ENCODE results near the gene ANXA11. TPM values are rescaled to one million over a fixed set of nuclear protein-coding genes. Genes with fewer than 3 reads are reported as not detected.

ANXA11 gene
- total RNA-seq, 4 donors from 2014 or later: 110 to 269 (median 238) TPM

DNA sequence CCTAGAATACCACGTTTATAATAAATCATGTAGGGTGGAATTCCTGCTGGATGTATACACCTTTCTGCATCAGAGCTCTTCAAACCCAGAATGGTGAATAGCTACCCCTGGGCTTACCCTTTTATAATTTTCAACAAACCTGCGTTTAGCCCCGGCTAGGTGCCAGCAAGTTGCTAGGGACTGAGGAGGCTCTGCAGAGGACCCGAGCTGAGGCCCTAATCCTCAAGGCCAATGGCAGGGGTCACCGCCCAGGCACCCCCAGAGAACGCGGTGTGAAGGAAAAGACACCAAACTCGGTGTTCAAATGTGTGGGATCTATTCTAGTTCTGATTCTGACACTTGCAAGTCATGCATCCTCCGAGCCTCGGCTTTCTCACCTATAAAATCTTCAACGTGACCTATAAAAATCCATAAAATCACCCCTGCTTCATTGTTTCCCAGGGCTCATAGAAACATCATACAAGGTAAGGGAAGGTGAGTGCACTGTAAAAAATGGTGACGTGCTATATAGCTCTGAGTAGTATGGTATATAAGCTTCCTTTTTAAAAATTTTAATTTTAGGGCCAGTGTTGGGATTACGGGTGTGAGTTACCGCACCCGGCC lies 2.5 kb upstream of the ANXA11 start:
- H3K36me3 ChIP-seq: no peaks in the 10 kb centered on the region
- peak overlapping the region; percentile 63 to 100 (median 99) for H3K27ac ChIP-seq
- H3K4me3 ChIP-seq: peak overlapping the region in 3 of 4 donors; percentile 25 to 52 (median 48)
- no peak for TF ChIP-seq POLR2A (IDR thresholded peaks at IDR 0.05)
- TF ChIP-seq, protein P1, sequence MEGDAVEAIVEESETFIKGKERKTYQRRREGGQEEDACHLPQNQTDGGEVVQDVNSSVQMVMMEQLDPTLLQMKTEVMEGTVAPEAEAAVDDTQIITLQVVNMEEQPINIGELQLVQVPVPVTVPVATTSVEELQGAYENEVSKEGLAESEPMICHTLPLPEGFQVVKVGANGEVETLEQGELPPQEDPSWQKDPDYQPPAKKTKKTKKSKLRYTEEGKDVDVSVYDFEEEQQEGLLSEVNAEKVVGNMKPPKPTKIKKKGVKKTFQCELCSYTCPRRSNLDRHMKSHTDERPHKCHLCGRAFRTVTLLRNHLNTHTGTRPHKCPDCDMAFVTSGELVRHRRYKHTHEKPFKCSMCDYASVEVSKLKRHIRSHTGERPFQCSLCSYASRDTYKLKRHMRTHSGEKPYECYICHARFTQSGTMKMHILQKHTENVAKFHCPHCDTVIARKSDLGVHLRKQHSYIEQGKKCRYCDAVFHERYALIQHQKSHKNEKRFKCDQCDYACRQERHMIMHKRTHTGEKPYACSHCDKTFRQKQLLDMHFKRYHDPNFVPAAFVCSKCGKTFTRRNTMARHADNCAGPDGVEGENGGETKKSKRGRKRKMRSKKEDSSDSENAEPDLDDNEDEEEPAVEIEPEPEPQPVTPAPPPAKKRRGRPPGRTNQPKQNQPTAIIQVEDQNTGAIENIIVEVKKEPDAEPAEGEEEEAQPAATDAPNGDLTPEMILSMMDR (IDR thresholded peaks at IDR 0.05): no peak
- H3K27me3 ChIP-seq: no peaks in the 10 kb centered on the region
- no peaks in the 10 kb centered on the region for H3K9me3 ChIP-seq
- peaks cover 0 to 24% (median 5%) of the 10 kb centered on the region in 4 donors for H3K4me1 ChIP-seq
- no peak for DNase-seq

DNA sequence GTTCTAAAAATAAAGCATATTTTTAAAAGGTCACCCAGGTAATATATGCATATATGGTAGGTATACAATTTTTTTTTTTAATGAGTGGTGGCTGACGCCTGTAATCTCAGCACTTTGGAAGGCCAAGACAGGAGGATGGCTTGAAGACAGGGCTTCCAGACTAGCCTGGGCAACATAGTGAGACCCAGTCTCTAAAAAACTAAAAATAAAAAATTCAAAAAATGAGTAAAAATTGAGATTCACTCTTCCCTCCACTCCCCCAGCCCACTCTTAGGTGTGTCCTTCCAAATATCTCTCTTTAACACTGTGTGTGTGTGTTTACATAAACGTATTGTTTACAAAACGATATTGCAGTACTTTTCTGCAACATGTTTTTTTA lies 929 bp upstream of the ANXA11 start:
- no peak for DNase-seq
- Histone ChIP-seq H3K4me3 (peak overlapping the region in 1 of 4 donors; percentile 85), H3K4me1 (peaks cover 0 to 40% (median 17%) of the 10 kb centered on the region in 4 donors), H3K27me3 (no peaks in the 10 kb centered on the region), H3K27ac (peak overlapping the region; percentile 99 to 100 (median 99)), H3K9me3 (no peaks in the 10 kb centered on the region), H3K36me3 (no peaks in the 10 kb centered on the region)
- no peak for TF ChIP-seq POLR2A (IDR thresholded peaks at IDR 0.05)
- TF ChIP-seq, protein P1 (IDR thresholded peaks at IDR 0.05): no peak

DNA sequence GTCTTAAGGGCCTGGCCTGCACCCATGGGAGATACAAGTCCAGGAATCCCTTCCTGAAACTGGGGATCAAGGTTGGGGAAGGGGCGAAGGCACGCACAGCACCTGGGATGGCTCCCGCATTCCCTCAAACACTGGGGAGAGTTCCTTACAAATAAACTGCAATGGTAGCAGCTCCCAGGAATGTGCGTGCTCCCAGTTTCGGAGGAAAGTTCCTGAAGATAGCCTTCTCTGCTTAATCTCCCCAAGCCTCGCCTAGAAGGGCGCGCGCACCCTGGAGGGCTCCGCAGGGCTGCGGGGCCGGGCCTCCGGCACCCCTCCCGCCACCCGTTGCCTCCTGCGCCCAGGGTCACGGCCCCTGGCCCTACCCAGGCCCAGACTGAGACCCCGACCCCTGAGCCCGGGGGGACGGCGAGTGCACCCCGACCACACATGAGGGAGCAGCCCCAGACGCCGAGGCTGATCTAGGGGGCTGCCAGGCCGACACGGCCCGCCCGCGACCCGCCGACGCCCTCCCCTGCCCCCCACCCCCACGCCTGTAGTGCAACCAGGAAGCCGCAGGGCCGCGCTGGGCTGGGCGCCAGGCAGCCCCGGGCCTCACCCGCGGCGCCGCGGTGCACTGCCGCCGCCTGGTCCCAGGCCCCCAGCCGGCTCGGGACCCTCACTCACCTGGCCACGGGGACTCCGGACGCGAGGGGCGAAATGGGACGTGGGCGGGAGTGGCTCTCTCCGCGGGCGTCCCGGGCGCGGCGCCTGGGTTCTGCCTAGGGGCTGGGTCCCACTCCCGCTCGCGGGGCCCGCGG lies 460 bp downstream of the ANXA11 start:
- no peaks in the 10 kb centered on the region for H3K9me3 ChIP-seq
- H3K36me3 ChIP-seq: no peaks in the 10 kb centered on the region
- no peak for TF ChIP-seq POLR2A (IDR thresholded peaks at IDR 0.05)
- TF ChIP-seq, protein P1 (IDR thresholded peaks at IDR 0.05): peak in 2 of 6 experiments; percentile 3 to 23
- no peaks in the 10 kb centered on the region for H3K27me3 ChIP-seq
- peak overlapping the region; percentile 85 to 99 (median 96) for H3K4me3 ChIP-seq
- peak overlapping the region; percentile 99 to 100 (median 99) for H3K27ac ChIP-seq
- peak in 1 of 3 donors; percentile 68 for DNase-seq
- H3K4me1 ChIP-seq: peaks cover 7 to 54% (median 24%) of the 10 kb centered on the region in 4 donors

DNA sequence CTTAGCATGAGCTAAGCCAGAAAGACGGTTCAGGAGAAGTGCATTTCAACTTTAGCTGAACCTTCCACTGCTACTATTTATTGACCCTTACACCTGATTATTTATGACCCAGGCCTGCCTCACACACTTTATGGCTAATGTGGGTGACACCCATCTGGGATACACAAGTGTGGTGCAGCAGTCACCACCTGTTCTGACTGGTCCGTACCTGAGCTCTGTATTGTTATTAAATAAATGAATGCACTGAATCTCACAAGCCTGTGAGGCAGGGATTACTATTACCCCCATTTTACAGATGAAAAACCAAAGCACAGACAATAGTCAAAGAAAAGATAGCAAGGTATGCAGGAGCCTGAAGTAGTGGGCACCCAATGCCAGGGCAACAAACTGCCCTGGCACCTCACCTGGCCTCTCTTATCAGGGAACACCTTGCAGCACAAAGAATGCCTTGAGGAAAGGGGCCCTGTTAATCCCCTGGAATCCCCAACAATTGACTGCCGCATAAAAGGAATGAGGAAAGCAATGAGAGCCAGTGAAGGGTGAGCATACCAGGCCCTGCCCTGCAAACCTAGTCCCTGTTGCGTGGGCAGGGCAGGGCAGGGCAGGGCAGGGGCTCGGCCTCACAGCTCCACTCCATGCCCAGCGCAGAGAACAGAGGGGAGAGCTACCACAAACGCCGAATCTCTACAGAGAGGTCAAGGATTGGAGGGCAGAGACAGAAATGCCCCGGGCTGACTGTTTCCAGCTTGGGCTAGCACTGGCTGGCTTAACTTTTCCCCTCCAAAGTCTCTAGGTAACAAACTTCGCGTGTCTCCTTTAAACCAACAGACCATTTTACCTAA lies 1.3 kb downstream of the ANXA11 start:
- peaks cover 7 to 62% (median 28%) of the 10 kb centered on the region in 4 donors for H3K4me1 ChIP-seq
- H3K9me3 ChIP-seq: no peaks in the 10 kb centered on the region
- peak in 2 of 3 donors; percentile 80 to 86 for DNase-seq
- peak overlapping the region; percentile 99 to 100 (median 99) for H3K27ac ChIP-seq
- TF ChIP-seq, protein P1 (IDR thresholded peaks at IDR 0.05): no peak
- TF ChIP-seq POLR2A (IDR thresholded peaks at IDR 0.05): peak; percentile 87 to 94
- H3K4me3 ChIP-seq: peak overlapping the region; percentile 85 to 99 (median 96)
- H3K27me3 ChIP-seq: no peaks in the 10 kb centered on the region
- no peaks in the 10 kb centered on the region for H3K36me3 ChIP-seq
